Sigmoid colon (tissue), 3 donors: ENCODE data around the gene PCDHGA5.

Experiments used
- CTCF ChIP-seq, 4 experiments: fragments of 450-650 bp in 3 of 4; fragments of 200-600 bp in 1 of 4; IDR thresholded peaks; one replicate each; pipeline ENCODE4 v1.5.1; 2016 to 2019; ENCODE audit warnings: antibody characterized with exemption in 4 of 4, mild to moderate bottlenecking in 3 of 4, moderate library complexity in 2 of 4
- POLR2A ChIP-seq, 2 donors: fragments of 450-650 bp; IDR thresholded peaks; one replicate each; pipeline ENCODE4 v1.6.1; 2016; ENCODE audit warnings: antibody characterized with exemption in 2 of 2, mild to moderate bottlenecking in 2 of 2, moderate library complexity in 2 of 2

- TF ChIP-seq POLR2A (IDR thresholded peaks at IDR 0.05) (no peak), CTCF (IDR thresholded peaks at IDR 0.05) (no peak)
These were observed 20.7 kb downstream of the PCDHGA5 start for GRCh38 chr5:141384471-141385267.
